ENCODE measurements around the gene ARMH1. TPM values are rescaled to one million over a fixed set of nuclear protein-coding genes. Genes with fewer than 3 reads are reported as not detected.

The ARMH1 gene
- 100 to 1,000 TPM; 162 to 165 TPM for total RNA-seq

DNA sequence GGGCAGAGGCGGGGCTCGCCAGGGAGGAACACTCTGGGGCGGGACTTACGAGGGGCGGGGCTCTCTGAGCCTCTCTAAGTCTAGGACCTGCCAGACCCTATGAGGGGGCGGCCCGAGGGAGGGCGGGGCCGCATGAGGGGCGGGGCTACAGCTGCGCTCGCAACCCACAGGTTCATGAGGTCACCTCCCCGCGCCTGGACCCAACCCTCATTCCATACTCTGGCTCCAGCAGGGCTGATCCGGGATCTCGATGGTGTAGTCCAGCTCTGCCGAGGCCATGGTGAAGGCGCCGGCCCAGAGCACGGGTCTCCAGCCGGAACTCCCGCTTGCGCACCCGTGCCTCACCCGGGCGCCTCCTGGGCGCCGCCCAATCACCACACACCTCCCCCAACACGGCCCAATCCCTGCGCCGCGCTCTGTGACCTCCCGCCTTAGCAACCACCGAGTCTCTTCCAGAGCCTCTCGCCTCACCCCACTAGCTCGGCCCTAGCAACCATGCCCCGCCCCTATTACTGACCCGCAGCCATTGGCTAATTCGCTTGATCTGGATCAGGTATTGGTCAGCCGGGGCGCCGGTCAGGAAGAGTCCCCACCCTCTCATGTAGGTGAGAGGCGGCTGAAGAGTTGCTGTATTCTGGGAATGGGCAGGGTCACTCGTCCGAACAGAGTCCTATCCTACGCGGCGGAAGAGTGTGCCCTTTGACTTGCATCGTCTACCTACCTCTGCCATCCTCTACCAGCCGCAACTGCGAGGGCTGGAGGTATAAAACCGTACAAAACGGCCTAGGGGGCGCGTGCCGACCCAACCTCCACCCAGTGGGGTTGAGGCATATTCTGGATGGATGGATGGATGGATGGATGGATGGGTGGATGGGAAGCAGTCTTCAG lies at the start of gene ARMH1, which contains the start of gene TMEM53:
ARMH1 (plus strand) TSS at position 602 of the 888 bp plus-strand sequence. CDS start 14,984 bp downstream, outside the sequence.
TMEM53 (minus strand) TSS at position 369 of the 888 bp plus-strand sequence; CDS start at position 279, 90 bp downstream.
- intact Hi-C loops (cut with micrococcal nuclease) = no loop called here
- Mint-ChIP-seq H3K9me3 (no peaks in the 10 kb centered on the region), H3K36me3 (ENCODE audit: low read depth) (no peaks in the 10 kb centered on the region)

DNA sequence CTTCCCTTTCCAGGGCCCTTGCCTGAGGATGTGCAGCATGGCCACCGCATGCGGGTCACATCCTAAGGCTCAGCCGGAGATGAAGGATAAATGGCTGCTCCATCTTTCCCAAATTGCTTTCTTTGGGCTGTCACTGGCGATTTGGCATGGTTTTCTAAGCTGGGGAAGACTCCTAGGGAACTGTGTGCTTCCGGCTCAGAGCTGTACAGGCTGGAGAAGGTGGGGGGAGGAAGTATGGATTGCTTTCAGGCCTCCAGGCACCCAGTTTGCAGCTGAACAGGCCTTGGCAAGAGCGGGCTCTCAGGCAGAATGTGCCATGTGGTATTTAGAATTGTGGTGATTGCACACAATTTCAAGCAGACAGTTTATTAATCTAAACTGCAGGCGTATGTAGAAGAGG lies 49.2 kb upstream of the ARMH1 start:
- no peak overlapping the region for H3K4me3 Mint-ChIP-seq
- intact Hi-C loops (cut with micrococcal nuclease) = no loop called here
- no peak overlapping the region for H3K27ac Mint-ChIP-seq
- H3K4me1 Mint-ChIP-seq (ENCODE audit: low read depth) = no peaks in the 10 kb centered on the region
- H3K9me3 Mint-ChIP-seq = no peaks in the 10 kb centered on the region
- no peaks in the 10 kb centered on the region for H3K36me3 Mint-ChIP-seq (ENCODE audit: low read depth)
- ChIA-PET CTCF (interaction anchor here (3.6 kb wide), 1 partner anchor 27 kb away, joined by 17 read pairs; no protein-coding TSS in a partner anchor), POLR2A (interaction anchor here (1.3 kb wide), 1 partner anchor 10 kb away, joined by 3 read pairs; no protein-coding TSS in a partner anchor)
- H3K27me3 Mint-ChIP-seq = no peaks in the 10 kb centered on the region
- DNase-seq = no peak
- no peak for ATAC-seq
- TF ChIP-seq, protein P1, sequence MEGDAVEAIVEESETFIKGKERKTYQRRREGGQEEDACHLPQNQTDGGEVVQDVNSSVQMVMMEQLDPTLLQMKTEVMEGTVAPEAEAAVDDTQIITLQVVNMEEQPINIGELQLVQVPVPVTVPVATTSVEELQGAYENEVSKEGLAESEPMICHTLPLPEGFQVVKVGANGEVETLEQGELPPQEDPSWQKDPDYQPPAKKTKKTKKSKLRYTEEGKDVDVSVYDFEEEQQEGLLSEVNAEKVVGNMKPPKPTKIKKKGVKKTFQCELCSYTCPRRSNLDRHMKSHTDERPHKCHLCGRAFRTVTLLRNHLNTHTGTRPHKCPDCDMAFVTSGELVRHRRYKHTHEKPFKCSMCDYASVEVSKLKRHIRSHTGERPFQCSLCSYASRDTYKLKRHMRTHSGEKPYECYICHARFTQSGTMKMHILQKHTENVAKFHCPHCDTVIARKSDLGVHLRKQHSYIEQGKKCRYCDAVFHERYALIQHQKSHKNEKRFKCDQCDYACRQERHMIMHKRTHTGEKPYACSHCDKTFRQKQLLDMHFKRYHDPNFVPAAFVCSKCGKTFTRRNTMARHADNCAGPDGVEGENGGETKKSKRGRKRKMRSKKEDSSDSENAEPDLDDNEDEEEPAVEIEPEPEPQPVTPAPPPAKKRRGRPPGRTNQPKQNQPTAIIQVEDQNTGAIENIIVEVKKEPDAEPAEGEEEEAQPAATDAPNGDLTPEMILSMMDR (IDR thresholded peaks at IDR 0.05) = no peak

More for the DNA sequence above, at the start of gene ARMH1, which contains the start of gene TMEM53:
- ChIA-PET CTCF (interaction anchor here (0.8 to 9.5 kb wide), 7 partner anchors 9 to 457 kb away, joined by 3 to 62 read pairs (median 5); no protein-coding TSS in a partner anchor), POLR2A (interaction anchor here (0.9 to 4.0 kb wide), 11 partner anchors 10 to 57 kb away, joined by 3 to 38 read pairs (median 4); partner anchors contain the start of gene RNU5D-1)
- DNase-seq = peak; percentile 99
- peak within 1 kb of the TSS; percentile 81 for H3K4me3 Mint-ChIP-seq
- TF ChIP-seq, protein P1 (IDR thresholded peaks at IDR 0.05) = no peak
- ATAC-seq = peak; percentile 95
- no peaks in the 10 kb centered on the region for H3K27me3 Mint-ChIP-seq
- peak within 1 kb of the TSS; percentile 89 for H3K27ac Mint-ChIP-seq
- H3K4me1 Mint-ChIP-seq (ENCODE audit: low read depth) = peaks cover 20% of the 10 kb centered on the region

GRCh38 chr1:44628962-44629756 lies 45.4 kb upstream of the ARMH1 start:
- POLR2A ChIA-PET = interaction anchor here (1.4 to 6.4 kb wide), 2 partner anchors 12 to 14 kb away, joined by 6 to 71 read pairs; no protein-coding TSS in a partner anchor
- CTCF ChIA-PET = interaction anchor here (1.8 to 16.6 kb wide), 2 partner anchors 22 to 34 kb away, joined by 5 to 156 read pairs; no protein-coding TSS in a partner anchor
- no peak for ATAC-seq
- H3K9me3 Mint-ChIP-seq = no peaks in the 10 kb centered on the region
- no peak for DNase-seq
- peaks cover 15% of the 10 kb centered on the region for H3K36me3 Mint-ChIP-seq (ENCODE audit: low read depth)
- TF ChIP-seq, protein P1 (IDR thresholded peaks at IDR 0.05) = no peak
- no peak overlapping the region for H3K27ac Mint-ChIP-seq
- no peaks in the 10 kb centered on the region for H3K27me3 Mint-ChIP-seq
- H3K4me3 Mint-ChIP-seq = no peak overlapping the region
- intact Hi-C loops (cut with micrococcal nuclease) = no loop called here
- H3K4me1 Mint-ChIP-seq (ENCODE audit: low read depth) = peaks cover 22% of the 10 kb centered on the region

DNA sequence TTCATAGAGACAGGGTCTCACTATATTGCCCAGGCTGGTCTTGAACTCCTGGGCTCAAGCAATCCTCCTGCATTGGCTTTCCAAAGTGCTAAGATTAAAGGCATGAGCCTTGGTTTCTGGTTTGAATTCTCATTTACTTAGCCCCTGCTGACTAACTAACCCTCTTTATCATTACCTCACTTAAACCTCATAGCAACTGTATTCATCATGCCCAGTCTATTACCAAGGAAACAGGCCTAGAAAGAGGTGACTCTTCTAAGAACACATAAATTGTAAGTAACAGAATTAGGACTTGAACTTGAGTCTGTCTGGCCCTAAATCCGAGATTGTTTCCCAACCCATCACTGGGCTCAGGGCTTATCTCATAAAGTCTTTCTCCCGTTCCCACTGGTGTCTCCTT lies 44.4 kb upstream of the ARMH1 start:
- ChIA-PET POLR2A (interaction anchor here (3.7 to 6.4 kb wide), 2 partner anchors 11 to 92 kb away, joined by 26 to 71 read pairs; no protein-coding TSS in a partner anchor), CTCF (interaction anchor here (1.3 to 16.6 kb wide), 2 partner anchors 21 to 35 kb away, joined by 5 to 156 read pairs; no protein-coding TSS in a partner anchor)
- H3K27ac Mint-ChIP-seq = peak overlapping the region; percentile 97
- peak overlapping the region; percentile 88 for H3K4me3 Mint-ChIP-seq
- TF ChIP-seq, protein P1 (IDR thresholded peaks at IDR 0.05) = no peak
- no peaks in the 10 kb centered on the region for H3K27me3 Mint-ChIP-seq
- peaks cover 30% of the 10 kb centered on the region for H3K4me1 Mint-ChIP-seq (ENCODE audit: low read depth)
- ATAC-seq = no peak
- H3K9me3 Mint-ChIP-seq = no peaks in the 10 kb centered on the region
- peaks cover 24% of the 10 kb centered on the region for H3K36me3 Mint-ChIP-seq (ENCODE audit: low read depth)
- intact Hi-C loops (cut with micrococcal nuclease) = no loop called here
- no peak for DNase-seq

All from activated CD8-positive, alpha-beta T cell treated with anti-CD3 and anti-CD28 coated beads for 36 hours (primary cell).